ENCODE data around the gene ULK1. TPM values are rescaled to one million over a fixed set of nuclear protein-coding genes. Genes with fewer than 3 reads are reported as not detected.

The ULK1 gene
- polyA plus RNA-seq, 1 donor from 2014 or later, result 1.6 TPM

GRCh38 chr12:131905630-131906091 is 11.2 kb downstream of the ULK1 start:
- Mint-ChIP-seq H3K4me3 (no peak overlapping the region), H3K27me3 (no peaks in the 10 kb centered on the region), H3K9me3 (no peaks in the 10 kb centered on the region), H3K36me3 (no peaks in the 10 kb centered on the region), H3K4me1 (peaks cover 0 to 6% (median 2%) of the 10 kb centered on the region in 3 donors), H3K27ac (peak overlapping the region in 1 of 3 donors; percentile 86)

GRCh38 chr12:131907379-131908091 is 13.1 kb downstream of the ULK1 start:
- Mint-ChIP-seq H3K4me3 (no peak overlapping the region), H3K27ac (no peak overlapping the region), H3K9me3 (no peaks in the 10 kb centered on the region), H3K27me3 (no peaks in the 10 kb centered on the region), H3K4me1 (peaks cover 0 to 3% (median 2%) of the 10 kb centered on the region in 3 donors), H3K36me3 (peaks cover 3% of the 10 kb centered on the region)

GRCh38 chr12:131908092-131909080 is 14.0 kb downstream of the ULK1 start:
- peaks cover 0 to 3% (median 2%) of the 10 kb centered on the region in 3 donors for H3K4me1 Mint-ChIP-seq
- H3K36me3 Mint-ChIP-seq, result peaks cover 3% of the 10 kb centered on the region
- H3K4me3 Mint-ChIP-seq, result no peak overlapping the region
- no peak overlapping the region for H3K27ac Mint-ChIP-seq
- no peaks in the 10 kb centered on the region for H3K27me3 Mint-ChIP-seq
- H3K9me3 Mint-ChIP-seq, result no peaks in the 10 kb centered on the region

- Mint-ChIP-seq H3K4me3 (no peak overlapping the region), H3K4me1 (peaks cover 0 to 3% (median 2%) of the 10 kb centered on the region in 3 donors), H3K27ac (no peak overlapping the region), H3K36me3 (peaks cover 3% of the 10 kb centered on the region), H3K9me3 (no peaks in the 10 kb centered on the region), H3K27me3 (no peaks in the 10 kb centered on the region)
These were observed 14.8 kb downstream of the ULK1 start for GRCh38 chr12:131909081-131909751.

GRCh38 chr12:131909752-131910219 is 15.4 kb downstream of the ULK1 start:
- H3K36me3 Mint-ChIP-seq, result peaks cover 3% of the 10 kb centered on the region
- H3K9me3 Mint-ChIP-seq, result no peaks in the 10 kb centered on the region
- no peaks in the 10 kb centered on the region for H3K27me3 Mint-ChIP-seq
- H3K27ac Mint-ChIP-seq, result no peak overlapping the region
- H3K4me3 Mint-ChIP-seq, result no peak overlapping the region
- H3K4me1 Mint-ChIP-seq, result peaks cover 0 to 3% (median 2%) of the 10 kb centered on the region in 3 donors

- peaks cover 3% of the 10 kb centered on the region for H3K36me3 Mint-ChIP-seq
- peaks cover 0 to 3% (median 2%) of the 10 kb centered on the region in 3 donors for H3K4me1 Mint-ChIP-seq
- H3K4me3 Mint-ChIP-seq, result no peak overlapping the region
- H3K9me3 Mint-ChIP-seq, result no peaks in the 10 kb centered on the region
- H3K27me3 Mint-ChIP-seq, result no peaks in the 10 kb centered on the region
- H3K27ac Mint-ChIP-seq, result no peak overlapping the region
These were observed 16.0 kb downstream of the ULK1 start for GRCh38 chr12:131910302-131911027.

GRCh38 chr12:131911028-131911650 is 16.7 kb downstream of the ULK1 start:
- no peak overlapping the region for H3K27ac Mint-ChIP-seq
- H3K36me3 Mint-ChIP-seq, result peaks cover 3% of the 10 kb centered on the region
- no peaks in the 10 kb centered on the region for H3K9me3 Mint-ChIP-seq
- peaks cover 0 to 2% (median 0%) of the 10 kb centered on the region in 3 donors for H3K4me1 Mint-ChIP-seq
- no peak overlapping the region for H3K4me3 Mint-ChIP-seq
- no peaks in the 10 kb centered on the region for H3K27me3 Mint-ChIP-seq

GRCh38 chr12:131911851-131912477 is 17.5 kb downstream of the ULK1 start:
- H3K27ac Mint-ChIP-seq, result no peak overlapping the region
- no peaks in the 10 kb centered on the region for H3K9me3 Mint-ChIP-seq

GRCh38 chr12:131912518-131913274 is 18.3 kb downstream of the ULK1 start:
- H3K36me3 Mint-ChIP-seq, result peaks cover 3% of the 10 kb centered on the region
- H3K4me1 Mint-ChIP-seq, result peaks cover 0 to 2% (median 0%) of the 10 kb centered on the region in 3 donors
- H3K4me3 Mint-ChIP-seq, result no peak overlapping the region
- no peaks in the 10 kb centered on the region for H3K9me3 Mint-ChIP-seq
- no peaks in the 10 kb centered on the region for H3K27me3 Mint-ChIP-seq
- H3K27ac Mint-ChIP-seq, result no peak overlapping the region

More at GRCh38 chr12:131911851-131912477, 17.5 kb downstream of the ULK1 start:
- H3K36me3 Mint-ChIP-seq, result peaks cover 3% of the 10 kb centered on the region
- H3K4me1 Mint-ChIP-seq, result peaks cover 0 to 2% (median 0%) of the 10 kb centered on the region in 3 donors
- no peaks in the 10 kb centered on the region for H3K27me3 Mint-ChIP-seq
- H3K4me3 Mint-ChIP-seq, result no peak overlapping the region

GRCh38 chr12:131913666-131914065 is 19.2 kb downstream of the ULK1 start:
- Mint-ChIP-seq H3K9me3 (no peaks in the 10 kb centered on the region), H3K4me1 (peaks cover 0 to 2% (median 0%) of the 10 kb centered on the region in 3 donors), H3K27ac (peak overlapping the region in 1 of 3 donors; percentile 35), H3K36me3 (peaks cover 3% of the 10 kb centered on the region), H3K4me3 (no peak overlapping the region), H3K27me3 (no peaks in the 10 kb centered on the region)

- Mint-ChIP-seq H3K36me3 (peaks cover 3% of the 10 kb centered on the region), H3K4me1 (no peaks in the 10 kb centered on the region), H3K9me3 (no peaks in the 10 kb centered on the region), H3K27me3 (no peaks in the 10 kb centered on the region), H3K27ac (peak overlapping the region in 1 of 3 donors; percentile 35), H3K4me3 (peak overlapping the region in 1 of 4 donors; percentile 66)
These were observed 19.8 kb downstream of the ULK1 start for GRCh38 chr12:131914179-131914702.

- no peak overlapping the region for H3K4me3 Mint-ChIP-seq
These were observed 20.7 kb downstream of the ULK1 start for GRCh38 chr12:131915000-131915689.

More at GRCh38 chr12:131915000-131915689, 20.7 kb downstream of the ULK1 start:
- no peak overlapping the region for H3K27ac Mint-ChIP-seq
- H3K27me3 Mint-ChIP-seq, result no peaks in the 10 kb centered on the region
- peaks cover 3% of the 10 kb centered on the region for H3K36me3 Mint-ChIP-seq
- H3K9me3 Mint-ChIP-seq, result no peaks in the 10 kb centered on the region
- no peaks in the 10 kb centered on the region for H3K4me1 Mint-ChIP-seq
